ENCODE measurements around the gene ANKRD10. TPM values are rescaled to one million over a fixed set of nuclear protein-coding genes. Genes with fewer than 3 reads are reported as not detected.
"Not testable (repeated sequence)": the region's sequence is repeated elsewhere in the genome, so short reads cannot be mapped to it uniquely, and the experiment has no call there.

The ANKRD10 gene
- total RNA-seq, 4 donors from 2014 or later: 97.8 to 189 (median 114) TPM

- H3K36me3 ChIP-seq: no peaks in the 10 kb centered on the region
- peaks cover 0 to 5% (median 0%) of the 10 kb centered on the region in 3 donors for H3K4me1 ChIP-seq
- no peak overlapping the region for H3K4me3 ChIP-seq
- no peak for TF ChIP-seq POLR2A (IDR thresholded peaks at IDR 0.05)
- no peak for TF ChIP-seq CTCF (IDR thresholded peaks at IDR 0.05)
- no peak for TF ChIP-seq EP300 (IDR thresholded peaks at IDR 0.05)
- no peak for TF ChIP-seq POLR2AphosphoS5 (IDR thresholded peaks at IDR 0.05)
- H3K27me3 ChIP-seq: no peaks in the 10 kb centered on the region
- no peak for ATAC-seq
- 83 to 92% methylated on average over 2 of the region's 2 CpGs for WGBS, 2 donors (ENCODE audit: low coverage in 1 of 2)
- H3K9me3 ChIP-seq: peaks cover 0 to 8% (median 0%) of the 10 kb centered on the region in 3 donors
- no peak overlapping the region for H3K27ac ChIP-seq
Observed at GRCh38 chr13:110960204-110960603, 45.3 kb upstream of the ANKRD10 start.

DNA sequence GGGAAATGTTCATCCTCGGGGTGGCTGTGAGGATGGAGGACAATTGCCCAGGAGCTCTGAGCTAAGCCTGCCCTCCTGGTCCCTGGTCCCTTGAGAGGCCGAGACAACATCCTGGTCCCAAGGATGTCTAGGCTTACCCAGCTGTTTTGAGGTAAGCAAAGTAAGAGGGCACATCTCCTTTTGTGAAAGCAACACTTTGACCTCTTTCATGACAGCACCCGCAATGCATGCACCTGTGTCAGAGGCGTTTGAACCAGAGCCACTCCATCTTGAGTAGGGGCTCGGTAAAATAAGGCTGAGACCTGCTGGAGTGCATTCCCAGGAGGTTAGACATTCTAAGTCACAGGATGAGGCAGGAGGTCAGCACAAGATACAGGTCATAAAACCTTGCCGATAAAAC is 43.1 kb upstream of the ANKRD10 start:
- Histone ChIP-seq H3K4me3 (no peak overlapping the region), H3K36me3 (no peaks in the 10 kb centered on the region), H3K27ac (no peak overlapping the region), H3K27me3 (no peaks in the 10 kb centered on the region), H3K9me3 (no peaks in the 10 kb centered on the region), H3K4me1 (peaks cover 0 to 15% (median 0%) of the 10 kb centered on the region in 3 donors)
- 98% methylated on average over 4 of the region's 6 CpGs; no CpG with 5 or more reads in 1 of the 2 donors for WGBS, 2 donors (ENCODE audit: low coverage in 1 of 2)
- ATAC-seq: no peak
- TF ChIP-seq POLR2AphosphoS5 (IDR thresholded peaks at IDR 0.05): no peak
- no peak for TF ChIP-seq CTCF (IDR thresholded peaks at IDR 0.05)
- TF ChIP-seq EP300 (IDR thresholded peaks at IDR 0.05): no peak
- no peak for TF ChIP-seq POLR2A (IDR thresholded peaks at IDR 0.05)

DNA sequence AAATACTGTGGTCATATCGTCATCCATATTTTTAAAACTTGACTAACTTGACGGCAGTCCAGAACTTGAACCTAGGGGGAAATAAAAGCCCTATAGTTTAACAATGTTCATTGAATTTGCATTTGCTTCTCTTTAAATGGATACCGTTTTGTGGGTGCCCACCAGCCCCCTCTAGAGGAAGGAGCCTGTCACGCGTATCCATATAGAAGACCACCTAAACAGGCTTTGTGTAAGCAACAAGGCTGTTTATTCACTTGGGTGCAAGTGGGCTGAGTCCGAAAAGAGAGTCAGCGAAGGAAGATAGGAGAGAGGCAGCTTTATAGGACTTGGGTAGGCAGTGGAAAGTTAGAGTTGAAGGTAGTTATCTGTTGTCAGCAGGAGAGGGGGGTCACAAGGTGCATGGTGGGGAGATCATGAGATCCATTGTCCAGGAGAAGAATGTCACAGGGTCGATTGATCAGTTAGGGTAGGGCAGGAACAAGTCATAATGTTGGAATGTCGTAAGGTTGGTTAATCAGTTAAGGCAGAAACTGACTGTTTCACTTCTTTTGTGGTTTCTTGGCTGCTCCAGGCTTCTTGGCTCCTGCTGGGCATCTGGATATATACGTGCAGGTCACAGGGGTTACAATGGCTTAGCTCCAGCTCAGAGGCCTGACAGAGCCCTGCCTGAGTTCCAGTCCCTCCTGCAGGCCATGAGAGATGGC is 42.5 kb upstream of the ANKRD10 start:
- 78 to 87% methylated on average over 8 to 9 of the region's 10 CpGs for WGBS, 2 donors (ENCODE audit: low coverage in 1 of 2)
- TF ChIP-seq CTCF (IDR thresholded peaks at IDR 0.05): no peak
- TF ChIP-seq EP300 (IDR thresholded peaks at IDR 0.05): no peak
- no peak for TF ChIP-seq POLR2AphosphoS5 (IDR thresholded peaks at IDR 0.05)
- TF ChIP-seq POLR2A (IDR thresholded peaks at IDR 0.05): no peak
- peaks cover 0 to 15% (median 0%) of the 10 kb centered on the region in 3 donors for H3K4me1 ChIP-seq
- no peak for ATAC-seq
- H3K27ac ChIP-seq: no peak overlapping the region
- H3K36me3 ChIP-seq: no peaks in the 10 kb centered on the region
- no peak overlapping the region for H3K4me3 ChIP-seq
- no peaks in the 10 kb centered on the region for H3K27me3 ChIP-seq
- no peaks in the 10 kb centered on the region for H3K9me3 ChIP-seq

- H3K4me3 ChIP-seq, H3K27me3 ChIP-seq, ATAC-seq, H3K9me3 ChIP-seq, H3K36me3 ChIP-seq, H3K27ac ChIP-seq: not testable (repeated sequence)
- WGBS, 2 donors (ENCODE audit: low coverage in 1 of 2): 0% methylated on average over 1 of the region's 12 CpGs; no CpG with 5 or more reads in 1 of the 2 donors
- peaks cover 0 to 15% (median 0%) of the 10 kb centered on the region in 3 donors for H3K4me1 ChIP-seq
Observed at GRCh38 chr13:110956216-110956615, 41.3 kb upstream of the ANKRD10 start.

DNA sequence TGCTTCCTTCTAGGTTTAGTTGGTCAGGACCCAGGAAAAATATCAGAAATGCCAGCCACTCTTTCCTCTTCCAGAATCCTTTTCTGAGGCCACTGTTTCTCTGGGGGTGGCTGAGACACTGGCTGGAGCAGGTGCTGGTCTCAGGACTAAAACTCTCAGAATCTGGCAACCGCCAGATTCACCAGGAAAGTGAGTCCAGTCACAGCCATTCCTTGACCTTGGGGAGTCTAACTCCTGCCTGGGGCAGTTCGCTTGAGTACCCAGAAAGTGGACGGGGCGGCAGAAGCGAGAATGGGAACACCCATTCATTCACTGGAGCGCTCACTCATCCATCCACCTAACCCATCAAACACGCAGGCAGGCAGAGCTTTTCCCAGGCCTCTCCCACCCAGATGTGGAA is 40.7 kb upstream of the ANKRD10 start:
- not testable (repeated sequence) for H3K36me3 ChIP-seq, H3K9me3 ChIP-seq, ATAC-seq, H3K27me3 ChIP-seq, H3K4me3 ChIP-seq
- Histone ChIP-seq H3K4me1 (peaks cover 0 to 15% (median 0%) of the 10 kb centered on the region in 3 donors), H3K27ac (peak overlapping the region in 1 of 4 donors; percentile 45)
- no CpG with 5 or more reads among the region's 7 CpGs for WGBS, 2 donors (ENCODE audit: low coverage in 1 of 2)

GRCh38 chr13:110955072-110955503 is 40.2 kb upstream of the ANKRD10 start:
- Histone ChIP-seq H3K4me1 (peaks cover 0 to 15% (median 0%) of the 10 kb centered on the region in 3 donors), H3K27ac (peak overlapping the region in 3 of 4 donors; percentile 10 to 45 (median 13))
- not testable (repeated sequence) for H3K9me3 ChIP-seq, H3K4me3 ChIP-seq, H3K27me3 ChIP-seq, H3K36me3 ChIP-seq
- WGBS, 2 donors (ENCODE audit: low coverage in 1 of 2): no CpG with 5 or more reads among the region's 11 CpGs
- ATAC-seq: peak; percentile 92
- peak; percentile 54 for TF ChIP-seq POLR2AphosphoS5 (IDR thresholded peaks at IDR 0.05)

DNA sequence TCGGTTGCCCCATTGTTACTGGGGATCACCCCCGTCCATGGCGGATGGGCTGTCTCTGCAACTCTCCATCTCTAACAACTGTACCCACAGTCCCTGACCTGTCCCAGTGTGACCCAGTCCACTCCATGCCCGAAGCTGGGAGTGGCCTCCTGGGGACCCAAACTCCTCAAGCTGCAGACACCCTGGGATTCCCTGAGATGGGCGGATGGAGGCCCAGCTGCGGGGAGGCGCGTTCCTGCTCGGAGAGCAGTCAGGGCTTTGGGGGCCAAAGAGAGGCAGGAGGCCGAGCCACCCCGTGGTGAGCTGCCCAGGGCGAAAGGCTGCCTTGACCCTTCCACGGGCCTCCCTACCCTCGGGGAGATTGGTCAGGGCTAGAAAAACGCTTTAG is 39.7 kb upstream of the ANKRD10 start:
- not testable (repeated sequence) for H3K27me3 ChIP-seq, H3K36me3 ChIP-seq, ATAC-seq, H3K9me3 ChIP-seq, H3K4me3 ChIP-seq
- H3K27ac ChIP-seq: peak overlapping the region in 2 of 4 donors; percentile 10 to 13
- 93% methylated on average over 3 of the region's 15 CpGs; no CpG with 5 or more reads in 1 of the 2 donors for WGBS, 2 donors (ENCODE audit: low coverage in 1 of 2)
- peaks cover 0 to 15% (median 0%) of the 10 kb centered on the region in 3 donors for H3K4me1 ChIP-seq
